Rectal smooth muscle tissue (tissue), 1 donor: ENCODE results near the gene HNRNPUL1.
A peak's percentile ranks its signal among the peaks of the same experiment; 100 is the strongest.

Experiments
- H3K27ac ChIP-seq: one replicate; pipeline ENCODE4 v1.7.0; 2013; ENCODE audit warnings: low read depth, low read length, inconsistent platforms
- H3K27me3 ChIP-seq: one replicate; pipeline ENCODE4 v1.7.0; 2013; ENCODE audit warnings: low read length; ENCODE audit not compliant: control insufficient read depth, insufficient read depth
- H3K36me3 ChIP-seq: one replicate; pipeline ENCODE4 v1.7.0; 2013; ENCODE audit warnings: low read length; ENCODE audit not compliant: control insufficient read depth, insufficient read depth
- H3K4me1 ChIP-seq: one replicate; pipeline ENCODE4 v1.7.0; 2013; ENCODE audit warnings: low read length; ENCODE audit not compliant: control insufficient read depth, insufficient read depth
- H3K4me3 ChIP-seq: one replicate; pipeline ENCODE4 v1.7.0; 2013; ENCODE audit warnings: low read length
- H3K9ac ChIP-seq: one replicate; pipeline ENCODE4 v1.7.0; 2013; ENCODE audit warnings: low read length

The HNRNPUL1 gene

DNA sequence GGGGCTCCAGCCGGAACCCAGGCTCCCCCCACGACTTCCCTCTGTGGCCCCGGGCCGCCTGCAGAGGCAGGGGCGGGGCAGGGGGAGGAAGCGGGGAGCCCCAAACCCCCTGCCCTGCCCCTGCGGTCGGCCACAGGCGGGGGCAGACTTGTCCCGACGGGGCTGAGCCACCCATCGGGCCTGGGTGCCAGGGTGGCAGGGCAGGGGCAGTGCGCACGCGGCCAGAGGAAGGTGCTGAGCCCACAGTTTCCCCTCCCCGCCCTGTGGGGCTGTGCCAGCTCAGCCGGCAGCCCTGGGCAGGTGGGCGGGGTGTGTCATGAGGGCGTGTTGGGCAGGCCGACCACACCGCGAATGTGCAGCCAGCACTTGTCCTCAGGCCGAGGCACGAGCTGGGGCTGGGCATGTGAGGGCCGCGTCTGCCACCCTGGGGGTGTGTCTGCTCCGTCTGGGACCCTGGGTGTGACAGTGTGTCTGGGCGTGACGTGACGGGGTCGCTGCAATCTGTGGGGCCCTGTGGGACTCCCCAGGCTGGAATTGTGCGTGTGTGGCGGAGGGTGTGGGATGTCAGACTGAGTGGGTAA is 63.5 kb downstream of the HNRNPUL1 start:
- H3K36me3 ChIP-seq, result peaks cover 4% of the 10 kb centered on the region
- no peaks in the 10 kb centered on the region for H3K27me3 ChIP-seq
- H3K9ac ChIP-seq, result peak overlapping the region; percentile 4
- H3K4me1 ChIP-seq, result peaks cover 26% of the 10 kb centered on the region
- H3K27ac ChIP-seq, result peak overlapping the region; percentile 6
- H3K4me3 ChIP-seq, result peak overlapping the region; percentile 56

- Histone ChIP-seq H3K27me3 (no peaks in the 10 kb centered on the region), H3K36me3 (peaks cover 3% of the 10 kb centered on the region), H3K4me3 (peak overlapping the region; percentile 56), H3K4me1 (peaks cover 20% of the 10 kb centered on the region), H3K9ac (no peak overlapping the region), H3K27ac (no peak overlapping the region)
These were observed 64.1 kb downstream of the HNRNPUL1 start for GRCh38 chr19:41328157-41328841.

DNA sequence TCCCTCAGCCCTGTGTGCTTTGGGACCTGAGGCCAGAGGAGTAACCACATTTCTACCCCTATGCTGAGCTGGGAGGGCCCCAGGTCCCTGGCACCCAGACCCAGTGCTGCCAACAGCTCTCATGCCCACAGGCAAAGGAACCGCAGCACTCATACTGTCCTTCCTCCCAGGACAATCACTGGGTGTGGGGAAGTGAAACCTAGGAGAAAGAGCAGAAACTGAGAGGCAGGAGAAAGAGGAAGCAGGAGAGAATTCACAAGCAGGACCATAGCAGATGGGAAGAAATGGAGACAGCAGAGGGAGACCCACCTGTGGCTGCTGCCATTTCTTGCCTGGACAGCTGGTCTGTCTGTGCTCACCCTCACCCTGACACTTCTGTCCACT is 64.7 kb downstream of the HNRNPUL1 start:
- H3K27me3 ChIP-seq, result no peaks in the 10 kb centered on the region
- H3K4me3 ChIP-seq, result no peak overlapping the region
- no peak overlapping the region for H3K27ac ChIP-seq
- peaks cover 3% of the 10 kb centered on the region for H3K36me3 ChIP-seq
- H3K9ac ChIP-seq, result no peak overlapping the region
- peaks cover 15% of the 10 kb centered on the region for H3K4me1 ChIP-seq

- peaks cover 8% of the 10 kb centered on the region for H3K4me1 ChIP-seq
- H3K27ac ChIP-seq, result no peak overlapping the region
- no peak overlapping the region for H3K4me3 ChIP-seq
- H3K27me3 ChIP-seq, result no peaks in the 10 kb centered on the region
- peaks cover 3% of the 10 kb centered on the region for H3K36me3 ChIP-seq
- H3K9ac ChIP-seq, result no peak overlapping the region
These were observed 66.3 kb downstream of the HNRNPUL1 start for GRCh38 chr19:41330481-41330880.

DNA sequence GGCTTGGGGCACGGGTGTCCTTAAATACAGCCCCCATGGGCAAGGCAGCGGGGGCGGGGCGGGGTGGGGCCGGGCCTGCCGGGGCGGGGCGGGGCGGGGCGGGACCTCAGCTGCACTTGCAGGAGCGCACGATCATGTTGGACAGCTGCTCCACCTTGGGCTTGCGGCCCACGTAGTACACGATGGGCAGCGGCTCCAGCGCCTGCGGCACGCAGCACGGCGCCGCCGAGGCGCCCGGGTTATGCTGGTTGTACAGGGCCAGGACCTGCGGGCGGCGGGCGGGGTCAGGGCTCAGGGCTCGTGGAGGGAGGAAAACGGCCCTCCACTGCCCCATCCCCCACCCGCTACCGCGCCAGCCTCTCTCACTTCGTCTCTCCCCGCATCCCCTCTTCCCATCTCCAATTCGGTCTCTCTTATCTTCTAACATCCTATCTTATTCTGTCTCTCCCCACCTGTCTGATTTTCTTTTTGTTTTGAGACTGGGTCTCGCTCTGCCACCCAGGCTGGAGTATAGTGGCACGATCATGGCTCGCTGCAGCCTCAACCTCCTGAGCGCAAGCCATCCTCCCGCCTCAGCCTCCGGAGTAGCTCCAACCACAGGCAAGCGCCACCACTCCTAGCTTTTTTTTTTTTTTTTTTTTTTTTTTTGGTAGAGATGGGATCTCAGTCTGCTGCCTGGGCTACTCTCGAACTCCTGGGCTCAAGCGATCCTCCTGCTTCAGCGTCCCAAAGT is 66.9 kb downstream of the HNRNPUL1 start:
- H3K9ac ChIP-seq, result no peak overlapping the region
- no peaks in the 10 kb centered on the region for H3K27me3 ChIP-seq
- H3K27ac ChIP-seq, result no peak overlapping the region
- H3K4me1 ChIP-seq, result peaks cover 4% of the 10 kb centered on the region
- H3K36me3 ChIP-seq, result peaks cover 3% of the 10 kb centered on the region
- no peak overlapping the region for H3K4me3 ChIP-seq

DNA sequence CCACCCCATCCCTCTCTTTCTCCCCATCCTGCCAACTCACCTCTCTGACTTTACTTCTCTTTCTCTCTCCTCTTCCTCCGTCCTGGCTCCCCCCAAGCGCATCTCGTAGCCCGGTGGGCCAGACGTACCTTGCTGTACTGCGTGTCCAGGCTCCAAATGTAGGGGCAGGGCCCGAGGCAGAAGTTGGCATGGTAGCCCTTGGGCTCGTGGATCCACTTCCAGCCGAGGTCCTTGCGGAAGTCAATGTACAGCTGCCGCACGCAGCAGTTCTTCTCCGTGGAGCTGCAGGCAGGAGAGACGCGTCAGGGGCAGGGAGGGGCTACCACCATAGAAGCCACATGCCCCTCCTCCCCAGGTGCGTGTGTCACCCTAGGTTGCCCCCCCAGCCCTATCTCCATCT is 67.8 kb downstream of the HNRNPUL1 start:
- no peak overlapping the region for H3K27ac ChIP-seq
- no peak overlapping the region for H3K4me3 ChIP-seq
- H3K9ac ChIP-seq, result no peak overlapping the region
- H3K4me1 ChIP-seq, result no peaks in the 10 kb centered on the region
- no peaks in the 10 kb centered on the region for H3K27me3 ChIP-seq
- peaks cover 3% of the 10 kb centered on the region for H3K36me3 ChIP-seq

DNA sequence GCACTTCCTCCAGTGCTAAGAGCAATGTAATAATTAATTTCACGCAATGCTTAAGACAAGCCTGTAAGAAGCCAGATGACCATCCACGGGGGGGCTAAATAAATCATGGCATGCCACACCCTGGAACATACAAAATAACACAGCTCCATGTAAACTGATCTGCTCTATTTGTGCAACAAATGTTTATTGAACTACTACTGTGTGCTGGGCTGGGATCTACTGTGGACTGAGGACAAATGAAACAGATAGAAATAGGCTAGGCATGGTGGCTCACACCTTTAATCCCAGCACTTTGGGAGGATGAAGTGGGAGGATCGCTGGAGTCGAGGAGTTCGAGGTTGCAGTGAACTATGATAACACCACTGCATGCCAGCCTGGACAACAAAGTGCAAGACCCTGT is 68.3 kb downstream of the HNRNPUL1 start:
- H3K36me3 ChIP-seq, result peaks cover 3% of the 10 kb centered on the region
- no peaks in the 10 kb centered on the region for H3K27me3 ChIP-seq
- H3K9ac ChIP-seq, result no peak overlapping the region
- H3K4me3 ChIP-seq, result no peak overlapping the region
- no peak overlapping the region for H3K27ac ChIP-seq
- H3K4me1 ChIP-seq, result no peaks in the 10 kb centered on the region

- no peak overlapping the region for H3K9ac ChIP-seq
- H3K27ac ChIP-seq, result no peak overlapping the region
- H3K27me3 ChIP-seq, result no peaks in the 10 kb centered on the region
- no peaks in the 10 kb centered on the region for H3K4me1 ChIP-seq
- peaks cover 3% of the 10 kb centered on the region for H3K36me3 ChIP-seq
- H3K4me3 ChIP-seq, result no peak overlapping the region
These were observed 70.6 kb downstream of the HNRNPUL1 start for GRCh38 chr19:41334793-41335192.

- H3K27ac ChIP-seq, result no peak overlapping the region
- H3K36me3 ChIP-seq, result peaks cover 3% of the 10 kb centered on the region
- H3K27me3 ChIP-seq, result no peaks in the 10 kb centered on the region
- H3K9ac ChIP-seq, result no peak overlapping the region
- H3K4me1 ChIP-seq, result no peaks in the 10 kb centered on the region
- no peak overlapping the region for H3K4me3 ChIP-seq
These were observed 71.3 kb downstream of the HNRNPUL1 start for GRCh38 chr19:41335467-41335866.

GRCh38 chr19:41339936-41340335 is 75.8 kb downstream of the HNRNPUL1 start:
- Histone ChIP-seq H3K36me3 (peaks cover 13% of the 10 kb centered on the region), H3K27ac (no peak overlapping the region), H3K27me3 (no peaks in the 10 kb centered on the region), H3K9ac (no peak overlapping the region), H3K4me3 (no peak overlapping the region), H3K4me1 (no peaks in the 10 kb centered on the region)

GRCh38 chr19:41341669-41342490 is 77.7 kb downstream of the HNRNPUL1 start:
- no peaks in the 10 kb centered on the region for H3K4me1 ChIP-seq
- no peaks in the 10 kb centered on the region for H3K27me3 ChIP-seq
- no peak overlapping the region for H3K4me3 ChIP-seq
- H3K36me3 ChIP-seq, result peaks cover 14% of the 10 kb centered on the region
- no peak overlapping the region for H3K9ac ChIP-seq
- no peak overlapping the region for H3K27ac ChIP-seq

GRCh38 chr19:41344162-41344561 is 80.0 kb downstream of the HNRNPUL1 start:
- H3K4me1 ChIP-seq, result no peaks in the 10 kb centered on the region
- peaks cover 20% of the 10 kb centered on the region for H3K36me3 ChIP-seq
- H3K4me3 ChIP-seq, result no peak overlapping the region
- H3K27ac ChIP-seq, result no peak overlapping the region
- H3K27me3 ChIP-seq, result no peaks in the 10 kb centered on the region
- no peak overlapping the region for H3K9ac ChIP-seq
